ENCODE measurements around the gene CENPP.

Gene CENPP

DNA sequence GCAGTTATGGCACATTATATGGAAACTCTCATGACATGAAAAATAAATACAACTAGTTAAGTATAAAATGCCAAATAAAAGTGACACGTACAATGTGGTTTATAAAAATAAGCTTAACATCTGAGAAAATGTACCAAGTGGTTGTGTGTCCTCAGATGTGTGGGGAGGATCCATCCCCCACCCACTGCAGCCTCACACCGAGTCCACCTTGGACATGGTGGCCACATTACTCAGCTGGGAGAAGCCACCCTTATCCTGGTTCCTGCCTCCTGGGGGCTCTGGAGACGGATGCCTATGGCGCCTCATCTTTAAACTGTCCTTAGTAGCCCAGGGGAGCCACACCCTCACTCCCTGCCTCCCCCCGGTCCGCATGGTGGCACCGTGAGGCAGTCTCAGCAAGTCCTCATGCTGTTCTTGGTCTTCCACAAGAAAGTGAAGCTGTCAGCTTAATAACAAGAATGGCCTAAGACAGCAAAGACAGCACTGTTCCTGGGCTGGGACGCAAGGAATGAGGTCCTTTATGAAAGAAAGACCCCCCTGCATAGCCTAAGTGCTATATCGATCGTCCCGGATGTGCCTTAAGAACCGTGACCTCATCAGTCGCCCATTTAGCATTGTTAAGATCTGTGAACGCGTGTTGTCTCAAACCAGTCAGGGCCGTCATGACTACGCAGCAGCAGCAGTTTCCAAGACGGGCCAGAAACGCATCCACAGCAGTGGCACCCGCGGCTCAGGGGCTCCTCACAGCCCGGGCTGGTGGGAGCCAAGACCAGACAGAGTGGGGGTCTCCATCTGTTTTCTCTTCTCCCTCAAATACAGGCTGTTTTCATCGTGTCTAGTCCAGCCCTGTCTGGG lies 287.7 kb downstream of the CENPP start:
- Histone ChIP-seq H3K4me1 (ENCODE audit: control insufficient read depth, insufficient read depth, low read length, unreplicated experiment) (no peaks in the 10 kb centered on the region), H3K4me3 (ENCODE audit: low read depth, low read length) (no peak overlapping the region), H3K27me3 (ENCODE audit: insufficient read depth, low read length) (no peaks in the 10 kb centered on the region), H3K36me3 (ENCODE audit: insufficient read depth, low read length) (peaks cover 8% of the 10 kb centered on the region), H2AFZ (ENCODE audit: low read length, unreplicated experiment) (no peak overlapping the region), H3K27ac (ENCODE audit: low read depth, low read length) (no peak overlapping the region), H3K79me2 (ENCODE audit: control insufficient read depth, insufficient read depth, low read length, unreplicated experiment) (no peaks in the 10 kb centered on the region)

DNA sequence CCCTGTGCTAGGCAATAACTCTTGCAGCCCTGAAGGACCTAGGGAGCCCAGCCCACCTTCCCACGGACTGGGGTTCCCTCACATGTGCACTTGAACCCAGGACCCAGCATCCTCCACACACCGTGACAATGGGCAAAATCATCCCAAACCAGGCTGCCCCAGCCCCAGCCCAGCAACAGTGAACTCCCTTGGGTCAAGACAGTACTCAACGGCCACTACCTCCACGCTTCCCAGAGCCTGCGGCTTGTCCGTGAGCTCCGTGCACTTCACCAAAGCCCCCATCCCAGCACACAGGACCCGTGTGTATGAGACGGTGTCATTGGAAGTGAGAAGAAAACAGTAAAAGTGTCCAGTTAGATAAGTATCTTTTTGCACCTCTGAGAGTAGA lies 288.4 kb downstream of the CENPP start:
- H3K4me3 ChIP-seq (ENCODE audit: low read depth, low read length) = no peak overlapping the region
- no peak overlapping the region for H3K27ac ChIP-seq (ENCODE audit: low read depth, low read length)
- peaks cover 8% of the 10 kb centered on the region for H3K36me3 ChIP-seq (ENCODE audit: insufficient read depth, low read length)
- H3K79me2 ChIP-seq (ENCODE audit: control insufficient read depth, insufficient read depth, low read length, unreplicated experiment) = no peaks in the 10 kb centered on the region
- H3K4me1 ChIP-seq (ENCODE audit: control insufficient read depth, insufficient read depth, low read length, unreplicated experiment) = no peaks in the 10 kb centered on the region
- H2AFZ ChIP-seq (ENCODE audit: low read length, unreplicated experiment) = no peak overlapping the region
- H3K27me3 ChIP-seq (ENCODE audit: insufficient read depth, low read length) = no peaks in the 10 kb centered on the region

DNA sequence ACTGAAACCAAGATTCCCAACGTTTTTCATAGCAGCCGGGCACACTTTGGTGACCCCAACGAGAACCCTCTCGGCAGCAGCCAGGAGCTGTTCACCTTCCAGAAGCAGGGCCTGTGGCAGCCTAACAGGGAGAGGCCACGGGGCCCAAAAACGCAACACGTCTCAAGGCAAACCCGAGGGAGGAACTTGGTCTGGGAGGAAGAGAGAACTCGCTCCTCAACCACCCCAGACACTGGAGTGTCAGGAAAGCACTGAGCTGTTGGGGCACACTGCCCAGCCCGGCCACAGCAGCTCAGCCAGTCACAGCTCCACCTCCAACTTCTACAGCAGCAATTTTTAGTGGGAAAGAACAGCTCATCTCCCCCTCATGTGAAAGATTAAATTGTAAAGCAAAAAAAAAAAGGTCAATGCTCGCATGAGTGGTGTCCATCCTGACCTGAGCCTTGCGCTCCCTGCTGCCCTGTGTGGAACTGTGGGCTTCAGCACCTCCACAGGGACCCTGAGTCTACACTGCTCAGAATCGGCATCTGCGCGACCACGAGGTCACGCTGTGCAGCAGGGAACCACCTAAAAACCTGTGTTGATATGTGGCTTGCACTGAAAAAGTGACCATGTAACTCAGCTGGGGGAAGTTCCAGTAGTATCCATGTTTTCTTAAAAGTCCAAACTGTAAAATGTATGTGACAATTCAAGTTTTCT lies 289.2 kb downstream of the CENPP start:
- Histone ChIP-seq H3K79me2 (ENCODE audit: control insufficient read depth, insufficient read depth, low read length, unreplicated experiment) (no peaks in the 10 kb centered on the region), H3K4me1 (ENCODE audit: control insufficient read depth, insufficient read depth, low read length, unreplicated experiment) (no peaks in the 10 kb centered on the region), H3K36me3 (ENCODE audit: insufficient read depth, low read length) (peaks cover 8% of the 10 kb centered on the region), H3K27ac (ENCODE audit: low read depth, low read length) (no peak overlapping the region), H3K4me3 (ENCODE audit: low read depth, low read length) (no peak overlapping the region), H3K27me3 (ENCODE audit: insufficient read depth, low read length) (no peaks in the 10 kb centered on the region), H2AFZ (ENCODE audit: low read length, unreplicated experiment) (no peak overlapping the region)

DNA sequence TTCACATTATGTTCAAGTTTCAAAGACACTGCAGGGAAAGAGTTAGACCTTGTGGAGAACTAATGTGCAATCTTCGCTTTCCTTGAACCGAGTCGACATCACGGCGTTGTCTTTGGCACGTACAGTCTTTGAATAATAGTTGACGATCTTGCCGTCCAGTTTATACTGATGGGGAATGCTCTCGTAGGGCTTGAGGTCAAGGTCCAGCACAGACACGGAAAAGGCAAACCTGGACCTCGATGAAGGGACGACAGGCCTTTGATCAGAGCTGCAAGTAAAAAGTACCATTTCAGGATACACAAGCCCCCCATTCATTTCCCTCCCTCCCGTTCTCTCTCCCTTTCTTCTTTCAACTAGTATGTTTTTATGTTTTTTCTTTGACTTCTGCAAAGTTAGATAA lies 290.0 kb downstream of the CENPP start:
- H2AFZ ChIP-seq (ENCODE audit: low read length, unreplicated experiment) = no peak overlapping the region
- H3K4me1 ChIP-seq (ENCODE audit: control insufficient read depth, insufficient read depth, low read length, unreplicated experiment) = no peaks in the 10 kb centered on the region
- H3K36me3 ChIP-seq (ENCODE audit: insufficient read depth, low read length) = peaks cover 8% of the 10 kb centered on the region
- no peaks in the 10 kb centered on the region for H3K79me2 ChIP-seq (ENCODE audit: control insufficient read depth, insufficient read depth, low read length, unreplicated experiment)
- H3K27ac ChIP-seq (ENCODE audit: low read depth, low read length) = no peak overlapping the region
- H3K4me3 ChIP-seq (ENCODE audit: low read depth, low read length) = no peak overlapping the region
- no peaks in the 10 kb centered on the region for H3K27me3 ChIP-seq (ENCODE audit: insufficient read depth, low read length)

DNA sequence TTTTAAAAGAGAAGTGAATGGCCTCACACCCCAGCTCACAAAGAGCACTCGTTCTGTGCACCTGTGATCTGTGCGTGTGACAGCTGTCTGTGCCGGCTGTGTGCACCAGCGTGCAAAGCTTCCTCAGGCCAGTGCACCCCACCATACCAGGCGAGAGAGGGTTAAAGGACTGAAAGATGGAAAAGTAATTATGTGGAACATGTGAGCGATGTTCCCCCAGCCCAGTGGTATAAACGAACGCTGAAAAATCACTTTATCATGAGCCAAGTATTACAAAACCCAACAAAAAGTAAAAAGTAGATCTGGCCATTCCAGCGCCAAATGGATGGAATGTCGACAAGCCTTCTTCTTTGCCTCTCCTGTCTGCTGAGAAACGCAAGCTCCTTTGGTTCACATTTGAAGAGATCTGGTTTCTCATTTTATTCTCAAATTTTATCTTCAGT lies 290.5 kb downstream of the CENPP start:
- no peaks in the 10 kb centered on the region for H3K4me1 ChIP-seq (ENCODE audit: control insufficient read depth, insufficient read depth, low read length, unreplicated experiment)
- H3K27ac ChIP-seq (ENCODE audit: low read depth, low read length) = no peak overlapping the region
- H3K79me2 ChIP-seq (ENCODE audit: control insufficient read depth, insufficient read depth, low read length, unreplicated experiment) = no peaks in the 10 kb centered on the region
- no peak overlapping the region for H2AFZ ChIP-seq (ENCODE audit: low read length, unreplicated experiment)
- H3K27me3 ChIP-seq (ENCODE audit: insufficient read depth, low read length) = no peaks in the 10 kb centered on the region
- H3K4me3 ChIP-seq (ENCODE audit: low read depth, low read length) = no peak overlapping the region
- peaks cover 8% of the 10 kb centered on the region for H3K36me3 ChIP-seq (ENCODE audit: insufficient read depth, low read length)

DNA sequence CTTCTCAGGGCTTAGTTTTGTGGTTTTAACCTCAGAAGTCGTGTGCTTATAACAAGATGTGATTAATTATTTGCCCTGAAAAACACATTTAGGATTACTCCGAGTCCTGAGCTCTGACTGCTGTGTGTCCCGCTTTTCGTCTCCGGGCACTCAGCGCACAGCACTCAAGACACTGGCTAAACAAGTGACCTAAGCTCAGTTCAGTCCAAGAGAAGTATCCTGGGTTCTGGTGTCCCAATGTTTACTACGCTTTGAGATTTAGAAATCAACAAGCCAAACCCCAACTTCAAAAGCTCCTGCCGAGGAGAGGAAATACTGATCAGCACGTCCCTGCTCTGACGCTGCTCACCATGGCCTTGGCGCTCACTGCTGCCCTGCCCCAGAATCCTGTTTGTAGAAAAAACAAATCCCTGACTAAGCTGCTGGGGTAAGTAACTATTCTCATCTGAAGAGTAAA lies 290.9 kb downstream of the CENPP start:
- no peak overlapping the region for H3K4me3 ChIP-seq (ENCODE audit: low read depth, low read length)
- H3K27ac ChIP-seq (ENCODE audit: low read depth, low read length) = no peak overlapping the region
- no peaks in the 10 kb centered on the region for H3K4me1 ChIP-seq (ENCODE audit: control insufficient read depth, insufficient read depth, low read length, unreplicated experiment)
- peaks cover 8% of the 10 kb centered on the region for H3K36me3 ChIP-seq (ENCODE audit: insufficient read depth, low read length)
- H3K79me2 ChIP-seq (ENCODE audit: control insufficient read depth, insufficient read depth, low read length, unreplicated experiment) = no peaks in the 10 kb centered on the region
- no peaks in the 10 kb centered on the region for H3K27me3 ChIP-seq (ENCODE audit: insufficient read depth, low read length)
- H2AFZ ChIP-seq (ENCODE audit: low read length, unreplicated experiment) = no peak overlapping the region

DNA sequence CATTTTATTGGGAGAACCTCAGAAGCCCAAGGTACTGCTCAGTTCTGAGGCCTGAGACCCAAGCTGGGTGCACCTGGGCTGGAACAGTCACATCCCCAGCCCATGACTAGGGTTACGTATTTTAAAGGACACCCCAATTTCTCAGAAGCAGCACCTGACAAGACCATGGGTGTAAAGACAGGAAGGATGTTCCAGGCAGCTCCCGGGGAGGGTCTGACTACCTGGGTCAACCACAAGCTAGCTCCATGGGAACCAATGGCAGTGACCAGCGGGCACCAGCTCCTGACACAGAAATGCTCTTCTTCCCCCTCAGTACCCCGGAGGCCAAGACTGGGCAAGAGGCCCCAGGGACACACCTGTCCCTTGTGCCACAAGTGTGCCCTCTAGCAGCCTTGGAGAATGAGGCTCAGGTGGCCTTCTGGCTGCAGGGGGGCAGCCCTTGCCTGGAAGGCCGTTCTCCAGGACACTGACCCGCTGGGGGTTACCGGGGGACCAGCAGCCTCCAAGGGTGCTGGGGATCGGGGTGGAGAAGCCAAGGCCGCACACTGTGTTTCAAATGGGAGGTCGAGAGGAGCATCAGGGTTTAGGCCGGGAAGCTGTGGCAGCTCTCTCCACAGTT lies 291.6 kb downstream of the CENPP start:
- Histone ChIP-seq H3K4me1 (ENCODE audit: control insufficient read depth, insufficient read depth, low read length, unreplicated experiment) (no peaks in the 10 kb centered on the region), H3K27me3 (ENCODE audit: insufficient read depth, low read length) (no peaks in the 10 kb centered on the region), H3K36me3 (ENCODE audit: insufficient read depth, low read length) (peaks cover 8% of the 10 kb centered on the region), H3K79me2 (ENCODE audit: control insufficient read depth, insufficient read depth, low read length, unreplicated experiment) (no peaks in the 10 kb centered on the region), H3K27ac (ENCODE audit: low read depth, low read length) (no peak overlapping the region), H3K4me3 (ENCODE audit: low read depth, low read length) (no peak overlapping the region), H2AFZ (ENCODE audit: low read length, unreplicated experiment) (no peak overlapping the region)

DNA sequence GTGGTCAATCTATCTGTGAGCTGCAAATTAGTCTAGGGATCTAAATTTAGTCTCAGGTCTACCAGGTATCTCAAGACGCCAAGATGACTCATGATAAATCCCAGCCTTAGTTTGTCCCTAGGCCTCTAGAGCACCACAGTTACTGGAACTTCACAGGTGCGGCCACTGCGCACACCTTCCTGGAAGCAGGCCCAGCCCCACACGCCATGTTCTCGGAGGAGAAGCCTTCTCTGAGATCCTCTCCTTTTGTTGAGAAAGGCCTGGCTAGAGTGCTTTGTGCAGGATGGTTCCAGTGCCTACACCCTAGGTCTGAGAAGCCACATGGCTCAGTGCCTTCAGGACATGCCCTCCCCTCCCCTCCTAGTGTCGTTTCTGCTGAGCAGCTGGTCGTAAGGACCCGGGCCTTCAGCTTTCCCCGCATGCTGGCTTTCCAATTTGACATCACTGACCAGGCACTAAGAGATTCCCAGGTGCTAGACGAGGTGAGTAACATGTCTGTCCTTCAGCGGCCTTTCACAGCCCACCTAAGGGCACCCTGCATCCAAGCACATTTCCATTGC lies 292.3 kb downstream of the CENPP start:
- Histone ChIP-seq H3K79me2 (ENCODE audit: control insufficient read depth, insufficient read depth, low read length, unreplicated experiment) (no peaks in the 10 kb centered on the region), H2AFZ (ENCODE audit: low read length, unreplicated experiment) (no peak overlapping the region), H3K4me3 (ENCODE audit: low read depth, low read length) (no peak overlapping the region), H3K27ac (ENCODE audit: low read depth, low read length) (no peak overlapping the region), H3K36me3 (ENCODE audit: insufficient read depth, low read length) (peaks cover 8% of the 10 kb centered on the region), H3K4me1 (ENCODE audit: control insufficient read depth, insufficient read depth, low read length, unreplicated experiment) (no peaks in the 10 kb centered on the region), H3K27me3 (ENCODE audit: insufficient read depth, low read length) (no peaks in the 10 kb centered on the region)

DNA sequence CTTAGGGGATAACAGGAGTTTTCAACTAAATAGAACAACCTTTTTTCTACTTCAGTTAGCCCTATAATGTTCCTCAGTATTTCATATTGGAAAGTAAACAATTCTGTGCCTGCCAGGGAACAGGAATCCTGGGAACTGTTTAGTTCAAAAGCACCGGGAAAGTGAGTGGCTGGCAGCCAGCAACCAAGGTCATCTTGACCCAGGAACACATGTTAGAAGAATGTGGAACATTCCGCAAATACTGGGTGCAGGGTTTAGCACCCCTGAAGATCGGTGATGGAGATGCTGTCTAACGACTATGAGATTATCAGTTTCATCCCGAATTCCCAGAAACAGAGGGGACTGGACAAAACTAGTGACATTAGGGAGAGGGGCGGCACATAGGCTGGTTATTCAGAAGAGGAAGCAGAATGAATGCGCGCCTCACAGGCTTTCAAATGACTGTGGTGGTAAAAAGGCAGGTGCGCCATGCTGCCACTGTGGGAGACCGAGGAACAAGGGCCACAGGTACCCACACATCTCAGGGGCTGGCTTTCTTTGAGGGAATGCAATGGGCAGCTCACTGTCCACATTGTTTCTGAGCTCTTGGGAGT lies 293.0 kb downstream of the CENPP start:
- H3K79me2 ChIP-seq (ENCODE audit: control insufficient read depth, insufficient read depth, low read length, unreplicated experiment) = no peaks in the 10 kb centered on the region
- no peak overlapping the region for H3K4me3 ChIP-seq (ENCODE audit: low read depth, low read length)
- no peak overlapping the region for H2AFZ ChIP-seq (ENCODE audit: low read length, unreplicated experiment)
- H3K27me3 ChIP-seq (ENCODE audit: insufficient read depth, low read length) = no peaks in the 10 kb centered on the region
- H3K27ac ChIP-seq (ENCODE audit: low read depth, low read length) = no peak overlapping the region
- H3K4me1 ChIP-seq (ENCODE audit: control insufficient read depth, insufficient read depth, low read length, unreplicated experiment) = no peaks in the 10 kb centered on the region
- peaks cover 8% of the 10 kb centered on the region for H3K36me3 ChIP-seq (ENCODE audit: insufficient read depth, low read length)

DNA sequence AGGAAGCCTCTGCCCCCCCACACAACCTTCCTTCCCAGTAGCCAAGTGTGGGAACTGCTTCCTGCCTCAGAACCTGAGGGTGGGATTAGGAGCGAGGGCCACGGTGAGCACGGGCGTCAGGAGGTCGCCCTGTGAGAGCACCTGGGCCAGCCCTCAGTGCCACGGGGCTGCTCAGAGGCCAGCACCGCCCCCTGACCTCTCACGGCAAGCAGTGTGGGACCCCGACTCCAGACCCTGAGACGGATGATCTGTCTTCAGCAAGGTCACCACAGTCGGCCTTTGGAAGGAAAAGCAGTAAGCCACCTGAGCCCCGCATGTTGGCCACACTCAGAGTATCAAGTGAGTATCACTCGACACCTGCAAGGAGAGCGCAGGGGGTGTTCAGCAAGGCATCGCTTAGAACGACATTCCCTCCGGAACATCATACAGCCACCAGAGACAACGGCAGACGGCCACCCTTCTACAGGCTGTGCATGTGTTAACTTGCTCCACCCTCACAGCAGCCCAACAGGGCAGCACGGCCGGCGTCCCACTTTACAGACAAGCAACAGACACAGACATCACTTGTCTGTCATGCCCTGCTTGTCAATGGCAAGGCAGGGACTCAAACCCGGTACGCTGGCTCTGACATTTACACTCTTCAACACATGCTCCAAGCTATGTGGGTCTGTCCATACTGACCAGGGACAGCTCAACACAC lies 294.0 kb downstream of the CENPP start:
- Histone ChIP-seq H3K79me2 (ENCODE audit: control insufficient read depth, insufficient read depth, low read length, unreplicated experiment) (no peaks in the 10 kb centered on the region), H3K27ac (ENCODE audit: low read depth, low read length) (no peak overlapping the region), H3K4me3 (ENCODE audit: low read depth, low read length) (no peak overlapping the region), H3K36me3 (ENCODE audit: insufficient read depth, low read length) (peaks cover 9% of the 10 kb centered on the region), H3K27me3 (ENCODE audit: insufficient read depth, low read length) (no peaks in the 10 kb centered on the region), H3K4me1 (ENCODE audit: control insufficient read depth, insufficient read depth, low read length, unreplicated experiment) (no peaks in the 10 kb centered on the region), H2AFZ (ENCODE audit: low read length, unreplicated experiment) (no peak overlapping the region)
